Large intestine (tissue), 3 donors: Measurements from ENCODE around the gene BCAT1. TPM values are rescaled to one million over a fixed set of nuclear protein-coding genes. Genes with fewer than 3 reads are reported as not detected.

Experiments
- DNase-seq, 2 donors: peaks; one replicate each; pipeline versions ENCODE4 v3.0.0 to v3.0.0-alpha.2; 2013
- H3K27ac ChIP-seq: one replicate; pipeline ENCODE4 v1.5.1; 2013; ENCODE audit warnings: low read length
- H3K27me3 ChIP-seq: 2 replicates; pipeline ENCODE4 v1.6.1; 2013; ENCODE audit warnings: low read length; ENCODE audit not compliant: control insufficient read depth, insufficient read depth
- H3K36me3 ChIP-seq: 2 replicates; pipeline ENCODE4 v1.6.1; 2013; ENCODE audit warnings: low read length; ENCODE audit not compliant: control insufficient read depth, insufficient read depth
- H3K4me1 ChIP-seq: one replicate; pipeline ENCODE4 v1.6.1; 2013; ENCODE audit warnings: low read length; ENCODE audit not compliant: control insufficient read depth, insufficient read depth
- H3K4me3 ChIP-seq: one replicate; pipeline ENCODE4 v1.5.1; 2013; ENCODE audit warnings: low read length
- H3K9me3 ChIP-seq: one replicate; pipeline ENCODE4 v1.6.1; 2013; ENCODE audit warnings: mild to moderate bottlenecking, low read depth, low read length, moderate library complexity; ENCODE audit not compliant: control insufficient read depth
- WGBS: methylation state at CpG from one replicate; pipeline ENCODE4 v1.1.5; 2013; ENCODE audit warnings: low lambda C conversion rate; ENCODE audit not compliant: insufficient coverage; 5-methylcytosine and 5-hydroxymethylcytosine counted together
- polyA plus RNA-seq: library from polyadenylated mRNA; unstranded; fragments of 120-200 nt; gene quantifications from one replicate; pipeline ENCODE4 v1.2.1, GENCODE V29; 2013

Gene BCAT1
- polyA plus RNA-seq, 1 donor: 6.1 TPM

GRCh38 chr12:24796876-24797275 is 152.0 kb downstream of the BCAT1 start:
- no peaks in the 10 kb centered on the region for H3K36me3 ChIP-seq
- no peaks in the 10 kb centered on the region for H3K27me3 ChIP-seq
- no peak overlapping the region for H3K4me3 ChIP-seq
- no peak for DNase-seq
- H3K4me1 ChIP-seq: no peaks in the 10 kb centered on the region
- 80% methylated on average over 2 of the region's 5 CpGs for WGBS
- no peaks in the 10 kb centered on the region for H3K9me3 ChIP-seq
- no peak overlapping the region for H3K27ac ChIP-seq

GRCh38 chr12:24795699-24796347 is 153.1 kb downstream of the BCAT1 start:
- Histone ChIP-seq H3K27ac (no peak overlapping the region), H3K4me3 (no peak overlapping the region), H3K4me1 (no peaks in the 10 kb centered on the region), H3K36me3 (no peaks in the 10 kb centered on the region), H3K9me3 (no peaks in the 10 kb centered on the region), H3K27me3 (no peaks in the 10 kb centered on the region)
- DNase-seq: no peak
- 57% methylated on average over 1 of the region's 4 CpGs for WGBS

GRCh38 chr12:24791622-24792021 is 157.3 kb downstream of the BCAT1 start:
- Histone ChIP-seq H3K36me3 (no peaks in the 10 kb centered on the region), H3K4me3 (no peak overlapping the region), H3K27me3 (peaks cover 2% of the 10 kb centered on the region), H3K27ac (no peak overlapping the region), H3K9me3 (no peaks in the 10 kb centered on the region), H3K4me1 (no peaks in the 10 kb centered on the region)
- DNase-seq: no peak
- 89% methylated on average over 1 of the region's 2 CpGs for WGBS

GRCh38 chr12:24788886-24789285 is 160.0 kb downstream of the BCAT1 start:
- no peak overlapping the region for H3K27ac ChIP-seq
- no peaks in the 10 kb centered on the region for H3K9me3 ChIP-seq
- no peaks in the 10 kb centered on the region for H3K4me1 ChIP-seq
- H3K27me3 ChIP-seq: peaks cover 2% of the 10 kb centered on the region
- no peaks in the 10 kb centered on the region for H3K36me3 ChIP-seq
- 88% methylated on average over 1 of the region's 3 CpGs for WGBS
- DNase-seq: no peak
- no peak overlapping the region for H3K4me3 ChIP-seq

DNA sequence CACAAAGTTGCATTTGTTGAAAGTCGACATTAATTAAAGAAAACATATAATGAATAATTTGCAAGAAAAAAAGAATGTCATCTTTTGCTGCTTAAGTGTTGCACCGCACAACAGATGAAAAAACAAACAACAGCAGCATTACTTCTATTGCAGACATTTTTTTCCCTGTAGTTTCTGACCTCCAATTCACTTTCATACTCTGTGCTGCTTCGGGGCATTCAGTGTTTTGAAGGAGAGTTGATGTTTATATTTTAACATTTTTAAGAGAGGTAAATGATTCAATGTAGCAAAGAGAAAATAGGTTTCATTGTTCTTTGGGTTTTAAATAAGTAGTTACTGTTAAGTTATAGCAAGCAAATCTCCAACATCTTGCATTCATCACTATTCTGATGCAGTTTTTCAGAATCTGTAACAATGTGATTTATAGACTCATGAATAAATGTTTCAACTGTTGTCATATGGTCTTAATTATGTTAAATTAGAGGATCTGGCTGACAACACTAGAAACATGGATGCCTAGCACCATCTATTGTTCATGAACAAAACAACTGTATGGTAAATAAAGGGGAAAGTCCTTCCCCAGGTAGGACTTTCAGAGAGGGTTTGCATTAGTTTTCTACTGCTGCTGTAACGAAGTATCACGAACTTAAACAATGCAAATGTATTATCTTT is 168.1 kb downstream of the BCAT1 start:
- DNase-seq: no peak

GRCh38 chr12:24778486-24779304 is 170.2 kb downstream of the BCAT1 start:
- WGBS: 20% methylated on average over 1 of the region's 4 CpGs
- Histone ChIP-seq H3K27ac (no peak overlapping the region), H3K36me3 (no peaks in the 10 kb centered on the region), H3K27me3 (no peaks in the 10 kb centered on the region), H3K9me3 (no peaks in the 10 kb centered on the region), H3K4me1 (no peaks in the 10 kb centered on the region), H3K4me3 (no peak overlapping the region)
- peak in 1 of 2 donors; percentile 8 for DNase-seq

More for the DNA sequence above, 168.1 kb downstream of the BCAT1 start:
- Histone ChIP-seq H3K4me1 (no peaks in the 10 kb centered on the region), H3K36me3 (no peaks in the 10 kb centered on the region), H3K4me3 (no peak overlapping the region), H3K27ac (no peak overlapping the region), H3K9me3 (no peaks in the 10 kb centered on the region), H3K27me3 (no peaks in the 10 kb centered on the region)
- 88% methylated on average over 2 of the region's 5 CpGs for WGBS

DNA sequence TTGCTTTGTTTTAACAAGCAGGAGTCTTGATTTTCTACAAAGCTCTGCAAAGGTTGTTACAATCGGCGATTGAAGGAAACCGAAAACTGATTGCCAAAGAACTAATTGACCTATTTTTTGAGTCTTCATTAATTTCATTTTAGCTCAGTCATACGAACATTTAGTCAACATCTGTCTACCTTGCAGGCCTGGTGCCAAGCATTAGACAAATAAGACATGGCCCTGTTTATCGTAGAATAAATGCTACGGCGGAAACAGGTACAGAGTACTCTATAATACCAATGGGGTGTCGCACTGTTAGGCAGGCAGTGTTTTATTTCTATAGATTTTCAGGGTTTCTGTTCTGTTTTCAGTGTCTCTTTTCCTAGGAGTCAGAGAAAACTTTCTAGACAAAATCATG is 171.5 kb downstream of the BCAT1 start:
- WGBS: 62% methylated on average over 4 of the region's 8 CpGs

DNA sequence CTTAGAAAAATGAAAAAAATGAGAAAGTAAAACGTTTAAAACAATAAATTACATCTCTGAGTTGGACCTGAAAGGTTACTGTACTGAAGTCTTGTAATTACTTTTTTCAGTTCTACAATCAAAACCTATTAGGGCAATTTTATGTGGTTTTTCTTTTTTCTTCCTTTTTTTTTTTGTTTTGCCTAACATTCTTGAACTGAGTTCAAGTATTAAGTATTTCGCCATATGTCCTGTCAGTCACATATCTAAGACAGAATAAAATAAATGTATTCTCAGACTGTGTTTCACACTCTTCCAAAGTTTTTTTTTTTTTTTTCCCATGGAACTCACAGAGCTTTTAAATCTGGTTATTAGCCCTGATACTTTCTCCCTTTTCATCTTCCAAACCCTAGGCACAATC is 172.0 kb downstream of the BCAT1 start:
- H3K4me3 ChIP-seq: no peak overlapping the region
- DNase-seq: no peak
- H3K27ac ChIP-seq: no peak overlapping the region
- H3K4me1 ChIP-seq: no peaks in the 10 kb centered on the region
- WGBS: 100% methylated on average over 2 of the region's 2 CpGs
- no peaks in the 10 kb centered on the region for H3K27me3 ChIP-seq
- H3K36me3 ChIP-seq: no peaks in the 10 kb centered on the region
- H3K9me3 ChIP-seq: no peaks in the 10 kb centered on the region

More for the DNA sequence above, 171.5 kb downstream of the BCAT1 start:
- H3K4me1 ChIP-seq: no peaks in the 10 kb centered on the region
- H3K36me3 ChIP-seq: no peaks in the 10 kb centered on the region
- H3K27ac ChIP-seq: no peak overlapping the region
- no peaks in the 10 kb centered on the region for H3K27me3 ChIP-seq
- no peak overlapping the region for H3K4me3 ChIP-seq
- no peaks in the 10 kb centered on the region for H3K9me3 ChIP-seq
- no peak for DNase-seq

GRCh38 chr12:24775073-24775472 is 173.8 kb downstream of the BCAT1 start:
- Histone ChIP-seq H3K36me3 (no peaks in the 10 kb centered on the region), H3K9me3 (no peaks in the 10 kb centered on the region), H3K27ac (no peak overlapping the region), H3K4me3 (no peak overlapping the region), H3K4me1 (no peaks in the 10 kb centered on the region), H3K27me3 (no peaks in the 10 kb centered on the region)
- WGBS: 100% methylated on average over 1 of the region's 5 CpGs
- DNase-seq: no peak

DNA sequence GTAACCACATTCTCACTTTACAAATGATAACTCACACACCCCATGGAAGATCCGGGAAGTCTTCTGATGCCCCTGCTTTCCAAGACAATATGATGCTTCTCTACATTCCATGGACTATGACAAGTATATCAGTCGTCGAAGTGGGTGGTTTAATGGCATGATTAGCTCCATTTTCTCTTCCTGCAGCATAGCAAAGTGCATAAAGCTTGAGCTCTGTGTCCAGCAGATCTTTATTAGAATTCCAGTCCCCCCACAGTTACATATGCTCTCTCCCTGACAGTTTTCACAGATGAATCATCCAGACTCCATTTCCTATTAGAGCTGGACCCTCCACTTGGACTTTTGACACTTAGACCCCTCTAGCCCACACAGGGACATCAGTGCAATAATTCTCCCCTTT is 174.9 kb downstream of the BCAT1 start:
- Histone ChIP-seq H3K9me3 (no peaks in the 10 kb centered on the region), H3K36me3 (no peaks in the 10 kb centered on the region), H3K4me3 (no peak overlapping the region), H3K4me1 (no peaks in the 10 kb centered on the region), H3K27me3 (no peaks in the 10 kb centered on the region), H3K27ac (no peak overlapping the region)
- no CpG with 5 or more reads among the region's 3 CpGs for WGBS
- no peak for DNase-seq
